Measurements from ENCODE around the gene SIRPG. TPM values are rescaled to one million over a fixed set of nuclear protein-coding genes. Genes with fewer than 3 reads are reported as not detected.

Gene SIRPG
- total RNA-seq: not detected in 2 replicates

GRCh38 chr20:1657556-1658334, at the start of gene SIRPG:
TSS of gene SIRPG (minus strand) at chr20:1657779. CDS start at chr20:1657714, 65 bp downstream.

GRCh38 chr20:1619861-1620444, 37.6 kb downstream of the SIRPG start, which contains the start of gene SIRPB1:
TSS of gene SIRPB1 (minus strand) at chr20:1620009. CDS start at chr20:1619944, 65 bp downstream.

Small RNA genes lying within 50 kb of the gene (small RNA-seq; reads per million reads assigned to genes)
- gene AL109809.3 (ENCODE audit: low replicate concordance) (not detected), gene RN7SL561P (ENCODE audit: low replicate concordance) (not detected)

Other genes with a start within 250 kb of the SIRPG start
- 34.4 and 37.9 TPM in 2 replicates for gene NSFL1C, start 190.9 kb downstream of the SIRPG start, total RNA-seq
- not detected in 2 replicates for gene SIRPB2, start 166.4 kb downstream of the SIRPG start, total RNA-seq
- gene SIRPD, start 100.1 kb downstream of the SIRPG start, total RNA-seq: not detected in 2 replicates
- 1.4 and 2.2 TPM in 2 replicates for gene SIRPB1, start 37.8 kb downstream of the SIRPG start, total RNA-seq
- gene SIRPA, start 237.6 kb upstream of the SIRPG start, total RNA-seq: 14.9 and 51.4 TPM in 2 replicates